Neuron (in vitro differentiated cells): ENCODE data around the gene PDPK1.
"Not testable (repeated sequence)": the region's sequence is repeated elsewhere in the genome, so short reads cannot be mapped to it uniquely, and the experiment has no call there.

Source experiments
- H2AFZ ChIP-seq: one replicate; pipeline ENCODE4 v1.6.1; 2013; ENCODE audit warnings: low read depth, mild to moderate bottlenecking, inconsistent platforms, low read length, moderate library complexity
- H3K27me3 ChIP-seq: one replicate; pipeline ENCODE4 v1.6.1; 2013; ENCODE audit warnings: low read length; ENCODE audit not compliant: insufficient read depth
- H3K36me3 ChIP-seq: one replicate; pipeline ENCODE4 v1.6.1; 2013; ENCODE audit warnings: low read length; ENCODE audit not compliant: insufficient read depth
- H3K4me1 ChIP-seq: one replicate; pipeline ENCODE4 v1.6.1; 2013; ENCODE audit warnings: low read length; ENCODE audit not compliant: insufficient read depth
- H3K4me3 ChIP-seq: 2 replicates; pipeline ENCODE4 v1.5.1; 2013; ENCODE audit warnings: mild to moderate bottlenecking, low read length, moderate library complexity
- H3K9me3 ChIP-seq: one replicate; pipeline ENCODE4 v1.6.1; 2013; ENCODE audit warnings: low read length

The PDPK1 gene

GRCh38 chr16:2557150-2557549 is 19.3 kb downstream of the PDPK1 start:
- not testable (repeated sequence) for H3K36me3 ChIP-seq, H3K4me1 ChIP-seq, H3K9me3 ChIP-seq, H2AFZ ChIP-seq, H3K4me3 ChIP-seq, H3K27me3 ChIP-seq

DNA sequence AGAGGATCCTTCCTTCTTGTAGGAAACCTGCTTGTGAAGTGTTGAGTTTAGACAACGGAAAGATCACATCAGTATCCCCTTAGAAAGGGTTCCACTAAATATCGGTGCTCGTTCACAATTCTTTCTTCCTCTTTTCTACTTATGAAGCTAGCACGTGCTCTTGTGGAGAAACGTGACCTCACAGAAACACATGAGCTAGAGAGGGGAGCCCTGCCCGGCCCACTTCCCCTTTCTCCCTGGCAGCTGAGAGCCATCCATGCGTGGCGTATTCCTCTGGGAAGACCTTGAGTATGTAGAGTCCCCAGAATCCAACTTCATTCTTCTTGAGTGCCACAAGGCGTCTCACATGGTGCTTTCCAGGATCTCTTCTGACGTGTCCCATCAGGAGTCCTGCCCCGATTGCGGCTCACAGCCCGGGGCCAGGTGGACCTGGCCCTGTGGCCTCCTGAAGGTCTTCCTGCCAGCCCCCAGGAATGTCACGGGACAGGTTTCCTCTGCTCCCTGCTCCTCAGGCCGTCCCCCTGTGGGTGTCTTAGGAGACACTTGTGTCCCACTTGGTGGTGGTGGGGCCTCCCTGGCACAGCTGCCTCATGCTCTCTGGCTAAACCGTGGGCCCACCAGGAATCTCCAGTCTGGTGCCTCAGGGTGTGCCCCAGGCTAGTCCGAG is 22.4 kb downstream of the PDPK1 start:
- not testable (repeated sequence) for H2AFZ ChIP-seq, H3K4me3 ChIP-seq, H3K4me1 ChIP-seq, H3K27me3 ChIP-seq, H3K9me3 ChIP-seq, H3K36me3 ChIP-seq

DNA sequence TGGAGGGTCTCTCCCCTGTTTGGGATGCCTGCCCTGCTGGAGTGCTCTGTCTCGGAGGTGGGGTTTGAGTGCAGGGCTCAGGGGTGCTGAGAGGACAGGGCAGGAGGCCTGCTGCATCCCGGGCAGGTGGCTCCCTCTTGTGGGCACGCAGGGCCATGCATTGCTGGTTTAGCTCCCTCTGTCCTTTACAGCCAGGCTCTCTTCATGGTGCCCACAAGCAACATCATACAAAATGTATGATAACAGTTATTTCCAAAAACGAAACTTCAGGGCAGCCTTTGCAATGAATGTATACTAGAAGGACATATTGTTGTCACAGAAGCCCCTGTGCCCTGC is 22.9 kb downstream of the PDPK1 start:
- H3K9me3 ChIP-seq, H2AFZ ChIP-seq, H3K4me1 ChIP-seq, H3K27me3 ChIP-seq, H3K4me3 ChIP-seq, H3K36me3 ChIP-seq: not testable (repeated sequence)

GRCh38 chr16:2567506-2567905 is 29.7 kb downstream of the PDPK1 start:
- H3K36me3 ChIP-seq, H3K4me3 ChIP-seq: not testable (repeated sequence)

GRCh38 chr16:2568573-2568972 is 30.8 kb downstream of the PDPK1 start:
- H3K36me3 ChIP-seq, H3K27me3 ChIP-seq, H3K4me1 ChIP-seq, H3K4me3 ChIP-seq, H3K9me3 ChIP-seq, H2AFZ ChIP-seq: not testable (repeated sequence)

More at GRCh38 chr16:2567506-2567905, 29.7 kb downstream of the PDPK1 start:
- H2AFZ ChIP-seq, H3K4me1 ChIP-seq, H3K27me3 ChIP-seq, H3K9me3 ChIP-seq: not testable (repeated sequence)

DNA sequence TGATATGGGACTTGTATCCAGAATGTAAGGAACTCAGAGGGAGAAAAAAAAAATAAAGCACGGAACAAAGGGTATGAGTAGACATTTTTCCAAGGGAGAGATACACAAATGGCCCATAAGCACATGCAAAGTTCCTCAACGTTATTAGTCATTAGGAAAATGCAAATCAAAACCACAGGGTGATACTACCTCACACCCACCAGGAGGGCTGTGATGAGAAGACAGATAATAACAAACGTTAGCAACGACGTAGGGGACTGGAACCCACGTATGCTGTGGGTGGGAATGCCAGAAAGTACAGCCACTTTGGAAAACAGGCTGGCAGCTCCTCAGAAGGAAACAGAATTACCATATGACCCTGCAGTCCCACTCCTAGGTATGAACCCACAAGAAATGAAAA is 34.9 kb downstream of the PDPK1 start:
- not testable (repeated sequence) for H3K27me3 ChIP-seq

DNA sequence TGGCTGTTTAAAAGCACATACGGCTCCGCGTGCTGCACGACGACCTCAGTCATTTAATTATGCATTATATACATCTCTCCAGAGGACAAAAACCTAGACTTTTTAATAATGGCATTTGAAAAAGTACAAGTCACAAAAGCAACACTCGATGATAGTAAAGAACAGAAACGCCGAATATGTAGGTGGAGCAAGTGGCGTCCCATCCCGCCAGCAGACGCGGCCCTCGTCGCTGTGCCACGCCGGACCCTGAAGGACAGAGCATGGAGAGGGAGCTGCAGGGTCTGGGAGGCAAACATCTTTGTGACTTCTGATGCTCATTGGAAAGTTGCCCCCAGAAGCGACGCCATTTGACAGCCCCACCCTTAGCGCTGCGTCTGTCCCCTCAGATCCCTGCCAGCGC is 38.0 kb downstream of the PDPK1 start:
- not testable (repeated sequence) for H2AFZ ChIP-seq, H3K4me1 ChIP-seq, H3K9me3 ChIP-seq, H3K27me3 ChIP-seq, H3K4me3 ChIP-seq, H3K36me3 ChIP-seq

More for the DNA sequence above, 34.9 kb downstream of the PDPK1 start:
- H3K36me3 ChIP-seq, H3K9me3 ChIP-seq, H3K4me3 ChIP-seq, H3K4me1 ChIP-seq, H2AFZ ChIP-seq: not testable (repeated sequence)

DNA sequence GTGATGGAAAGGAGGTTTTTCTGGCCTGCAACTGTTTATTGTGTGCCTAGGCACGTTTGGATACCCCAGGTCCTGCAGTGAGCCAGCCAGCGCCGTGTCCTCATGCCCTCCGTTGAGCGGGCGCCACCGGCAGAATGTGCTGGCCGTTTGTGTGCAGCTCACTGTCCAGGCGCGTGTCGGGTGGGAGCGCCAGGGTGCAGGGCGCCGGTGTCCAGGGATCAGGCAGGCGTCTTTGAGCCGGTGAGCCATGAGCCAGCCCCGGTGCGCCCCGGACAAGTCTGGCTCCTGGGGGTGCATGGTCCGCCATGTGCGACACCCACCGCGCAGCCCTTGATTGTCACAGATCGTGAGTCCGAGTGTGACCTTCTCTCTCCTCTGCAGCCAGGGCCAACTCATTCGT is 39.2 kb downstream of the PDPK1 start:
- not testable (repeated sequence) for H3K36me3 ChIP-seq, H3K4me3 ChIP-seq, H3K9me3 ChIP-seq, H2AFZ ChIP-seq, H3K27me3 ChIP-seq, H3K4me1 ChIP-seq

- not testable (repeated sequence) for H3K4me1 ChIP-seq, H3K27me3 ChIP-seq, H3K36me3 ChIP-seq, H3K9me3 ChIP-seq, H3K4me3 ChIP-seq, H2AFZ ChIP-seq
Observed at GRCh38 chr16:2578905-2579304, 41.1 kb downstream of the PDPK1 start.

DNA sequence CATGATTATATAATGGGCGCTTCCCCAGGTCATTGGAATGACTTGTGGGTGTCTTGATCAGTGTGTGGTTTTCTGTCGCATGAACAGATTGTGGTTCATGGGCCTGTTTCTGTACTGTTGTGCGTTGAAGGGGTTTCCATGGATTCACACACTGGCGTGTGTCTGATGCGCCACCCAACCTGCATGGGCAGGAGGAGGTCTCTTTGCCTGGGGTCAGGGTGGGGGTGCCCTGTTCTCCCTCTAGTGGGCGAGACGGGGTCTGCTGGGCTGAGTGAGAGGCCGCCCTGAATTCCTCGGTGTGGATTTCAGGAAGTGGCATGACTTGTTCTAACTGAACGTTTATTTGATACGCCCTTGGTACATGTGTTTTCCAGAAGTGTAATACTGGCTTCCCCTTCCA is 42.3 kb downstream of the PDPK1 start:
- not testable (repeated sequence) for H3K4me1 ChIP-seq, H2AFZ ChIP-seq, H3K9me3 ChIP-seq, H3K27me3 ChIP-seq, H3K4me3 ChIP-seq, H3K36me3 ChIP-seq

- not testable (repeated sequence) for H3K9me3 ChIP-seq, H3K4me1 ChIP-seq, H2AFZ ChIP-seq, H3K27me3 ChIP-seq, H3K36me3 ChIP-seq, H3K4me3 ChIP-seq
Observed at GRCh38 chr16:2580818-2581217, 43.0 kb downstream of the PDPK1 start.

GRCh38 chr16:2584729-2585650 is 47.2 kb downstream of the PDPK1 start:
- no peaks in the 10 kb centered on the region for H3K4me1 ChIP-seq
- H3K27me3 ChIP-seq = no peaks in the 10 kb centered on the region
- H3K36me3 ChIP-seq = peaks cover 32% of the 10 kb centered on the region
- no peaks in the 10 kb centered on the region for H3K9me3 ChIP-seq
- no peak overlapping the region for H3K4me3 ChIP-seq
- no peak overlapping the region for H2AFZ ChIP-seq

DNA sequence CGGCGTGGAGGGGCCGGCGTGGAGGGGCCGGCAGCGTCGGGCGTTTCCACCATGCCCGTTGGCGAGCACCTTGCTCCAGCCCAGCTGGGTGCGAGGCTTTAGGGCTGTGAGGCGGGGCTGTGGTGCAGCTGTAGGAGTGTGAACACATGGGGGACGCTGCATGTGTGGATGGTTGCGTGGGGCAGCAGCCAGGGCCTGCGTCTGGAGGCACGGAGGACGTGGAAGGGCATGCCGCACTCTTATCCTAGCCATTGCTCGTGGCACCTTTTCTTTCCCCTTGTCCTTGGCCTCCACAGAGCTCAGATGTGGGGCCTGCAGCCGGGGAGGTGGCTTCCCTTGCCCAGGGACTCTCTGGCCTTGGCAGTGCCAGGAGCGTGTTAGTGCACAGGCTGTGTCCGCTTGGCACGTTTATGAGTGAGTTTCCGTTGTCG is 47.8 kb downstream of the PDPK1 start:
- H3K27me3 ChIP-seq = no peaks in the 10 kb centered on the region
- no peak overlapping the region for H3K4me3 ChIP-seq
- peaks cover 32% of the 10 kb centered on the region for H3K36me3 ChIP-seq
- no peaks in the 10 kb centered on the region for H3K4me1 ChIP-seq
- H2AFZ ChIP-seq = no peak overlapping the region
- no peaks in the 10 kb centered on the region for H3K9me3 ChIP-seq

- H3K9me3 ChIP-seq = no peaks in the 10 kb centered on the region
- H3K36me3 ChIP-seq = peaks cover 32% of the 10 kb centered on the region
- H2AFZ ChIP-seq = no peak overlapping the region
- H3K4me1 ChIP-seq = no peaks in the 10 kb centered on the region
- H3K4me3 ChIP-seq = no peak overlapping the region
- no peaks in the 10 kb centered on the region for H3K27me3 ChIP-seq
Observed at GRCh38 chr16:2586241-2586640, 48.4 kb downstream of the PDPK1 start.
